CD8-positive, alpha-beta memory T cell (primary cell): ENCODE results near the gene BLVRB. TPM values are rescaled to one million over a fixed set of nuclear protein-coding genes. Genes with fewer than 3 reads are reported as not detected.

Experiments used
- CTCF ChIA-PET: fragments of 350-600 bp; sonication (Branson Sonifier 250); formaldehyde crosslinking; loops from one replicate; lab custom pipeline; 2021; ENCODE audit warnings: antibody characterized with exemption; lab: Charles Lee
- POLR2A ChIA-PET: fragments of 350-600 bp; sonication (Branson Sonifier 250); formaldehyde crosslinking; loops from one replicate; lab custom pipeline; 2021; ENCODE audit warnings: antibody characterized with exemption; lab: Charles Lee
- DNase-seq, 5 donors: peaks; one replicate each; pipeline versions ENCODE4 v3.0.0 to v3.0.0-alpha.2; 2020 to 2022; ENCODE audit warnings: mixed read lengths in 1 of 5
- H3K27ac ChIP-seq: one replicate; pipeline ENCODE4 v1.7.0; 2013; ENCODE audit warnings: low read depth, mild to moderate bottlenecking, low read length, moderate library complexity
- H3K27me3 ChIP-seq: 2 replicates; pipeline ENCODE4 v1.7.0; 2013; ENCODE audit warnings: low read length, mild to moderate bottlenecking; ENCODE audit not compliant: insufficient read depth, poor library complexity, severe bottlenecking
- H3K36me3 ChIP-seq: 2 replicates; pipeline ENCODE4 v1.7.0; 2013; ENCODE audit warnings: mild to moderate bottlenecking, low read length, moderate library complexity; ENCODE audit not compliant: insufficient read depth
- H3K4me1 ChIP-seq: 2 replicates; pipeline ENCODE4 v1.7.0; 2013; ENCODE audit warnings: mild to moderate bottlenecking, low read length, moderate library complexity; ENCODE audit not compliant: insufficient read depth
- H3K4me3 ChIP-seq: 2 replicates; pipeline ENCODE4 v1.7.0; 2013; ENCODE audit warnings: mild to moderate bottlenecking, low read length
- H3K9me3 ChIP-seq: 2 replicates; pipeline ENCODE4 v1.7.0; 2013; ENCODE audit warnings: mild to moderate bottlenecking, low read length
- H3K27ac Mint-ChIP-seq, 8 donors: one replicate each; pipeline ENCODE4 v1.8.0; 2020 to 2021; ENCODE audit warnings: mixed read lengths in 8 of 8, mild to moderate bottlenecking in 6 of 8, inconsistent platforms in 3 of 8, moderate library complexity in 3 of 8
- H3K27me3 Mint-ChIP-seq, 2 donors: one replicate each; pipeline ENCODE4 v1.8.0; 2020 to 2021; ENCODE audit warnings: mixed read lengths in 2 of 2, mild to moderate bottlenecking in 1 of 2, moderate library complexity in 1 of 2
- H3K36me3 Mint-ChIP-seq, 3 donors: one replicate each; pipeline ENCODE4 v1.8.0; 2020 to 2021; ENCODE audit warnings: mixed read lengths in 3 of 3, inconsistent platforms in 1 of 3, mild to moderate bottlenecking in 1 of 3
- H3K4me1 Mint-ChIP-seq, 3 donors: one replicate each; pipeline ENCODE4 v1.8.0; 2020 to 2021; ENCODE audit warnings: mixed read lengths in 3 of 3, inconsistent platforms in 1 of 3, mild to moderate bottlenecking in 1 of 3
- H3K4me3 Mint-ChIP-seq, 7 donors: one replicate each; pipeline ENCODE4 v1.8.0; 2020 to 2021; ENCODE audit warnings: mixed read lengths in 7 of 7, mild to moderate bottlenecking in 6 of 7, moderate library complexity in 4 of 7, inconsistent platforms in 2 of 7
- H3K9me3 Mint-ChIP-seq, 5 donors: one replicate each; pipeline ENCODE4 v1.8.0; 2020 to 2022; ENCODE audit warnings: mixed read lengths in 5 of 5, mild to moderate bottlenecking in 3 of 5, moderate library complexity in 2 of 5, inconsistent platforms in 1 of 5
- polyA plus RNA-seq: library from polyadenylated mRNA; unstranded; fragments of 300-500 nt; fragmentation: Illumina TruSeq; gene quantifications from one replicate; pipeline ENCODE4 v1.2.3, GENCODE V29; 2021
- total RNA-seq, 2 experiments: library from RNA; stranded (reverse); gene quantifications; one replicate each; pipeline ENCODE4 v1.2.3, GENCODE V29; 2021

The BLVRB gene
- total RNA-seq (10 to 100 TPM; 17.4 to 18.9 TPM), polyA plus RNA-seq (22.8 TPM)

GRCh38 chr19:40465557-40466218, at the start of gene BLVRB:
TSS of gene BLVRB (minus strand) at chr19:40465745. CDS start at chr19:40465688, 57 bp downstream.
- peaks cover 0 to 4% (median 1%) of the 10 kb centered on the region in 3 donors for H3K36me3 Mint-ChIP-seq
- CTCF ChIA-PET: interaction anchor here (0.9 to 4.4 kb wide), 19 partner anchors 10 to 679 kb away, joined by 3 to 46 read pairs (median 4); no protein-coding TSS in a partner anchor
- H3K27me3 Mint-ChIP-seq: peaks cover 9 to 16% of the 10 kb centered on the region in 2 donors
- H3K27me3 ChIP-seq: peaks cover 3% of the 10 kb centered on the region
- peak within 1 kb of the TSS; percentile 69 to 94 (median 86) for H3K4me3 Mint-ChIP-seq
- peak within 1 kb of the TSS; percentile 74 to 99 (median 96) for H3K27ac Mint-ChIP-seq
- POLR2A ChIA-PET: interaction anchor here (0.5 to 3.8 kb wide), 12 partner anchors 23 to 333 kb away, joined by 3 to 27 read pairs (median 5); partner anchors contain the start of genes C19orf47, EGLN2, PLD3 and SERTAD1
- no peaks in the 10 kb centered on the region for H3K9me3 Mint-ChIP-seq
- H3K9me3 ChIP-seq: no peaks in the 10 kb centered on the region
- H3K27ac ChIP-seq: peak within 1 kb of the TSS; percentile 87
- peak within 1 kb of the TSS; percentile 84 for H3K4me3 ChIP-seq
- H3K4me1 Mint-ChIP-seq: peaks cover 23 to 32% (median 25%) of the 10 kb centered on the region in 3 donors
- no peaks in the 10 kb centered on the region for H3K36me3 ChIP-seq
- H3K4me1 ChIP-seq: peaks cover 22% of the 10 kb centered on the region
- peak; percentile 99 to 100 (median 99) for DNase-seq

DNA sequence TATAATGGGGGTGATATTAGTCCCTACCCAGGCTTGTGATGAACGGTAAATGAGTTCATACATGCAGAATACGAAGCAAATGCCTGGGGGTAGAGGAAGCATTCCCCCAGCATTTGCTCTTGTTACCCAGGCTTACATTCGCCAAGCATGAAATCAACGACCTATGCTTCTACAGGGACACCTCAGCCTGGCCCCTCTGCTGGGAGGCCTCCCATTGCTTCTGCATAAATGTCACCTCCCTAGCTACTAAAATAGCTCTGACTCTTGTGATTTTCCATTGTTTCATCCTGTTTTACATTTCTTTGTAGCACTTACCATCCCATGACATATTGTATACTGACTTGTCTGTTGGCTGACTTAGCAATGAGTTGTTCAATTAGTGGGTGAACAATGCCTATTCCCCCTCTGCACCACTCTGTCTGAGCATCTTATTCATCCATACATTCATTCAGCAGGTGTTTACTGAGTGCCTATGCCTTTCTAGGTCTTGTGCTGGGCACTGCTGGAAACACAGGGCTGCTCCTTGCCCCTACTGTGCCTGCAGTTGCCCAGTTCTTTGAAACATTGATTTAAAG, 48.3 kb upstream of the BLVRB start:
- peak overlapping the region in 1 of 7 donors; percentile 5 for H3K4me3 Mint-ChIP-seq
- H3K27ac Mint-ChIP-seq: peak overlapping the region in 1 of 8 donors; percentile 31
- no peak for DNase-seq
- Histone ChIP-seq H3K36me3 (no peaks in the 10 kb centered on the region), H3K27me3 (peaks cover 5% of the 10 kb centered on the region), H3K9me3 (no peaks in the 10 kb centered on the region), H3K27ac (no peak overlapping the region), H3K4me1 (no peaks in the 10 kb centered on the region), H3K4me3 (no peak overlapping the region)
- H3K4me1 Mint-ChIP-seq: peaks cover 0 to 5% (median 3%) of the 10 kb centered on the region in 3 donors
- CTCF ChIA-PET: interaction anchor here (1.3 kb wide), 1 partner anchor 49 kb away, joined by 3 read pairs; the partner anchor contains the start of gene BLVRB
- peaks cover 47 to 60% of the 10 kb centered on the region in 2 donors for H3K27me3 Mint-ChIP-seq
- H3K9me3 Mint-ChIP-seq: no peaks in the 10 kb centered on the region
- POLR2A ChIA-PET: no interaction called here
- H3K36me3 Mint-ChIP-seq: peaks cover 0 to 3% (median 0%) of the 10 kb centered on the region in 3 donors

DNA sequence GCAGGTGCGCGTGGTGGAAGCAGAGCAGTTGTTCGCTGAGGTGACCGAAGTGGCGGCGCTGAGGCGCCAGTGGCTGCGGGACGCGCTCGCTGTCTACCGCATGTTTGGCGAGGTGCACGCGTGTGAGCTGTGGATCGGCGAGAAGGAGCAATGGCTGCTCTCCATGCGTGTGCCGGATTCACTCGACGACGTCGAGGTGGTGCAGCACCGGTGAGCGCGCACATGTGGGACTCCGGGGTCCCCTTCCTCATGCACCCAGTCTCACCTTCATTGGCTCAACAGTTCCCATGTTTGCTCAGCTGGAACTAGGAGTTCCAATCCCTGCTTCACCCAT, 47.8 kb upstream of the BLVRB start:
- Mint-ChIP-seq H3K27me3 (peaks cover 47 to 65% of the 10 kb centered on the region in 2 donors), H3K27ac (no peak overlapping the region), H3K36me3 (peaks cover 0 to 3% (median 0%) of the 10 kb centered on the region in 3 donors), H3K4me3 (no peak overlapping the region), H3K9me3 (no peaks in the 10 kb centered on the region), H3K4me1 (peaks cover 0 to 5% (median 3%) of the 10 kb centered on the region in 3 donors)
- POLR2A ChIA-PET: no interaction called here
- CTCF ChIA-PET: interaction anchor here (1.3 kb wide), 1 partner anchor 48 kb away, joined by 3 read pairs; the partner anchor contains the start of gene BLVRB
- peaks cover 5% of the 10 kb centered on the region for H3K27me3 ChIP-seq
- no peaks in the 10 kb centered on the region for H3K9me3 ChIP-seq
- no peak overlapping the region for H3K4me3 ChIP-seq
- no peak overlapping the region for H3K27ac ChIP-seq
- no peak for DNase-seq
- H3K4me1 ChIP-seq: no peaks in the 10 kb centered on the region
- H3K36me3 ChIP-seq: no peaks in the 10 kb centered on the region

DNA sequence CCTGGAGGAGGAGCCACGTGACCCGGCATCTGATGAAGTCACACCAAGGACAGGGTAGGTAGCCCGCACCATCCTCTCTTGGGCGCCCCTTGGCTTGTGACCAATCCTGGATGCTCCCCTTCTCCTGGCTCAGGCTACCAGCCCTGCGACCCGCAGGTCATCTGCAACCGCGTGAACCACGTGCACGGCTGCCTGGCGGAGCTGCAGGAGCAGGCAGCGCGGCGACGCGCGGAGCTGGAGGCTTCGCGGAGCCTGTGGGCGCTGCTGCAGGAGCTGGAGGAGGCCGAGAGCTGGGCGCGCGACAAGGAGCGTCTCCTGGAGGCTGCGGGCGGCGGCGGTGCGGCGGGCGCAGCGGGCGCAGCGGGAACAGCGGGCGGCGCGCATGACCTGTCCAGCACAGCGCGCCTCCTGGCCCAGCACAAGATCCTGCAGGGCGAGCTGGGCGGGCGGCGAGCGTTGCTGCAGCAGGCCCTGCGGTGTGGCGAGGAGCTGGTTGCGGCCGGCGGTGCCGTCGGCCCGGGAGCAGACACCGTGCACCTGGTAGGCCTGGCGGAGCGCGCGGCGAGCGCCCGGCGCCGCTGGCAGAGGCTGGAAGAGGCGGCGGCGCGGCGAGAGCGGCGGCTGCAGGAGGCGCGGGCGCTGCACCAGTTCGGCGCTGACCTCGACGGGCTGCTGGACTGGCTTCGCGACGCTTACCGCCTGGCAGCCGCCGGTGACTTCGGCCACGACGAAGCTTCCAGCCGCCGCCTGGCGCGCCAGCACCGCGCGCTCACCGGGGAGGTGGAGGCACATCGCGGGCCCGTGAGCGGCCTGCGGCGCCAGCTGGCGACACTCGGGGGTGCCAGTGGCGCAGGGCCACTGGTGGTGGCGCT, 47.2 kb upstream of the BLVRB start:
- ChIA-PET CTCF (interaction anchor here (1.3 kb wide), 1 partner anchor 47 kb away, joined by 3 read pairs; the partner anchor contains the start of gene BLVRB), POLR2A (no interaction called here)
- H3K4me3 Mint-ChIP-seq: no peak overlapping the region
- peaks cover 0 to 3% (median 0%) of the 10 kb centered on the region in 3 donors for H3K36me3 Mint-ChIP-seq
- Histone ChIP-seq H3K4me1 (no peaks in the 10 kb centered on the region), H3K4me3 (no peak overlapping the region), H3K36me3 (no peaks in the 10 kb centered on the region), H3K27me3 (peaks cover 5% of the 10 kb centered on the region), H3K9me3 (no peaks in the 10 kb centered on the region), H3K27ac (no peak overlapping the region)
- no peak for DNase-seq
- H3K27me3 Mint-ChIP-seq: peaks cover 47 to 66% of the 10 kb centered on the region in 2 donors
- no peaks in the 10 kb centered on the region for H3K9me3 Mint-ChIP-seq
- peaks cover 0 to 5% (median 3%) of the 10 kb centered on the region in 3 donors for H3K4me1 Mint-ChIP-seq
- H3K27ac Mint-ChIP-seq: no peak overlapping the region

GRCh38 chr19:40512110-40512472, 46.5 kb upstream of the BLVRB start:
- ChIA-PET POLR2A (no interaction called here), CTCF (no interaction called here)
- DNase-seq: no peak
- H3K36me3 Mint-ChIP-seq: peaks cover 0 to 3% (median 0%) of the 10 kb centered on the region in 3 donors
- H3K4me3 Mint-ChIP-seq: peak overlapping the region in 1 of 7 donors; percentile 15
- Histone ChIP-seq H3K36me3 (no peaks in the 10 kb centered on the region), H3K4me3 (no peak overlapping the region), H3K4me1 (no peaks in the 10 kb centered on the region), H3K27ac (no peak overlapping the region), H3K27me3 (peaks cover 5% of the 10 kb centered on the region), H3K9me3 (no peaks in the 10 kb centered on the region)
- H3K9me3 Mint-ChIP-seq: no peaks in the 10 kb centered on the region
- H3K27ac Mint-ChIP-seq: no peak overlapping the region
- peaks cover 45 to 63% of the 10 kb centered on the region in 2 donors for H3K27me3 Mint-ChIP-seq
- peaks cover 0 to 5% (median 3%) of the 10 kb centered on the region in 3 donors for H3K4me1 Mint-ChIP-seq

DNA sequence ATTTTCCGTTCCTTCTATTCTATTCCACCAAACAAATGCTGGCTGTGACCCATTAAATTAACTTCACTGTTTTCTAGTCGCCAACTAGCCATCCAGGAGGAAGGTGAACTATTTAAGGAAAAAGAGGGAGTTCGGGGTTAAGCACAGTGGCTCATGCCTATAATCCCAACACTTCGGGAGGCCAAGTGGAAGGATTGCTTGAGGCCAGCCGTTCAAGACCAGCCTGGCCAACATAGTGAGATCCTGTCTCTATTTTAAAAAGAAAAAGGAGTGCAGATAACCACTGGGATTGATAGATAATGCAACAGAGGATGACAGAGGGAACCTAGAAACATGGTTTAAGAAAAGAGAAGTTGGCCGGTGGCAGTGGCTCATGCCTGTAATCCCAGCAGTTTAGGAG, 45.9 kb upstream of the BLVRB start:
- Histone ChIP-seq H3K36me3 (no peaks in the 10 kb centered on the region), H3K27ac (no peak overlapping the region), H3K9me3 (no peaks in the 10 kb centered on the region), H3K27me3 (peaks cover 5% of the 10 kb centered on the region), H3K4me1 (no peaks in the 10 kb centered on the region), H3K4me3 (no peak overlapping the region)
- Mint-ChIP-seq H3K27ac (no peak overlapping the region), H3K27me3 (peaks cover 44 to 58% of the 10 kb centered on the region in 2 donors), H3K9me3 (no peaks in the 10 kb centered on the region), H3K4me1 (peaks cover 0 to 5% (median 3%) of the 10 kb centered on the region in 3 donors), H3K36me3 (peaks cover 0 to 3% (median 0%) of the 10 kb centered on the region in 3 donors), H3K4me3 (no peak overlapping the region)
- ChIA-PET POLR2A (no interaction called here), CTCF (no interaction called here)
- no peak for DNase-seq

DNA sequence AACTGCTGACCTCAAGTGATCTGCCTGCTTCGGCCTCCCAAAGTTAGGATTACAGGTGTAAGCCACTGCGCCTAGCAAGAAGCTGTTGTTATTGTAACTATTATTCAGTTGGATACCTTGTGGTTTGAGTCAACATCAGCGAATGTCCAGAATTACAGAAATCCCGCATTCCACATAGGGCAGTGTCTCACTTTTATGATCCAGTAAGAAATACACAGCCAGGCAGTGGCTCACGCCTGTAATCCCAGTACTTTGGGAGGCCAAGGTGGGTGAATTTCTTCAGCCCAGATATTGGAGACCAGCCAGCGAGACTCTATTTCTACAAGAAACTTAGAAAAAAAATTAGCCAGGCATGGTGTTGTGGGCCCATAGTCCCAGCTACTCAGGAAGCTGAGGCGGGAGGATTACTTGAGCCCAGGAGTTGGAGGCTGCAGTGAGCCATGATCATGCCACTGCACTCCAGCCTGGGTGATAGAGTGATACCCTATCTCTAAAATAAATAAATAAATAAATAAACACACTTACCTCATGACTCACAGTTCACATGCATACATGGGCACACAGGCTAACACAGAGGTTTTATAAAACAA, 45.1 kb upstream of the BLVRB start:
- no peak overlapping the region for H3K27ac ChIP-seq
- peaks cover 5% of the 10 kb centered on the region for H3K27me3 ChIP-seq
- H3K4me3 ChIP-seq: no peak overlapping the region
- no peaks in the 10 kb centered on the region for H3K4me1 ChIP-seq
- no peaks in the 10 kb centered on the region for H3K36me3 ChIP-seq
- POLR2A ChIA-PET: no interaction called here
- no peaks in the 10 kb centered on the region for H3K9me3 Mint-ChIP-seq
- CTCF ChIA-PET: no interaction called here
- DNase-seq: no peak
- no peaks in the 10 kb centered on the region for H3K9me3 ChIP-seq
- peaks cover 42 to 66% of the 10 kb centered on the region in 2 donors for H3K27me3 Mint-ChIP-seq
- H3K27ac Mint-ChIP-seq: no peak overlapping the region
- H3K36me3 Mint-ChIP-seq: peaks cover 0 to 3% (median 0%) of the 10 kb centered on the region in 3 donors
- no peak overlapping the region for H3K4me3 Mint-ChIP-seq
- peaks cover 0 to 5% (median 3%) of the 10 kb centered on the region in 3 donors for H3K4me1 Mint-ChIP-seq
